Left lung (tissue), 10 donors: ENCODE measurements around the gene KANK3. TPM values are rescaled to one million over a fixed set of nuclear protein-coding genes. Genes with fewer than 3 reads are reported as not detected.
"Not testable (repeated sequence)": the region's sequence is repeated elsewhere in the genome, so short reads cannot be mapped to it uniquely, and the experiment has no call there.

ENCODE experiments used
- ATAC-seq: fragments of 200-7000 bp; cut with Tn5 transposase; one replicate; pipeline ENCODE4 v1.9.1; 2020; ENCODE audit warnings: moderate library complexity
- DNase-seq, 4 donors: peaks; one replicate each; pipeline ENCODE4 v3.0.0-alpha.2; 2013 to 2020
- H3K27ac ChIP-seq, 2 donors: fragments of 200-600 bp; sonication (generic) in 1 of 2; one replicate each; pipeline versions ENCODE4 v1.5.0 to v1.8.0; 2020 to 2021
- H3K27me3 ChIP-seq, 2 donors: fragments of 200-600 bp; sonication (generic) in 1 of 2; one replicate each; pipeline versions ENCODE4 v1.5.0 to v1.8.0; 2020 to 2021
- H3K36me3 ChIP-seq, 2 donors: fragments of 200-600 bp; sonication (generic) in 1 of 2; one replicate each; pipeline versions ENCODE4 v1.5.0 to v1.8.0; 2020 to 2021
- H3K4me1 ChIP-seq, 2 donors: fragments of 200-600 bp; one replicate each; pipeline ENCODE4 v1.8.0; 2021
- H3K4me3 ChIP-seq, 2 donors: fragments of 200-600 bp; sonication (generic) in 1 of 2; one replicate each; pipeline versions ENCODE4 v1.5.0 to v1.8.0; 2020 to 2021; ENCODE audit warnings: mild to moderate bottlenecking in 1 of 2
- H3K9me3 ChIP-seq, 2 donors: fragments of 200-600 bp; sonication (generic) in 1 of 2; one replicate each; pipeline versions ENCODE4 v1.5.0 to v1.8.0; 2020 to 2021
- CTCF ChIP-seq, 2 donors: fragments of 200-600 bp; sonication (generic) in 1 of 2; IDR thresholded peaks; one replicate each; pipeline versions ENCODE4 v1.5.0 to v1.8.0; 2021; ENCODE audit warnings: antibody characterized with exemption in 2 of 2
- intact Hi-C, 2 donors: fragments of 100-400 bp; cut with DNase I; formaldehyde crosslinking; loops; one replicate each; pipeline versions ENCODE4 v1.11.2 to v1.14.2; 2022
- polyA plus RNA-seq, 6 donors: library from polyadenylated mRNA; unstranded; fragments of 120-200 nt; gene quantifications; one replicate each; pipeline ENCODE4 v1.2.1, GENCODE V29; 2013; ENCODE audit not compliant: insufficient read length in 6 of 6
- total RNA-seq, 2 donors: library from RNA; stranded (reverse); fragmentation: NEBNext Ultra II Directional; extraction: Animal tissue kit (Norgen Biotek cat#: 25700); gene quantifications; one replicate each; pipeline ENCODE4 v1.2.1, GENCODE V29; 2021
- donor health status: DM: no; HTN: yes; CAD: no.
- donor health status: DM: no; HTN: no; CAD: no.

The KANK3 gene
- total and polyA plus RNA-seq, 8 donors: 14.4 to 29.0 (median 15.5) TPM

GRCh38 chr19:8386990-8387389 lies 43.9 kb upstream of the KANK3 start:
- intact Hi-C loops: no loop called here

GRCh38 chr19:8386419-8386818 lies 43.4 kb upstream of the KANK3 start:
- intact Hi-C loops, H3K36me3 ChIP-seq, H3K4me3 ChIP-seq, H3K27ac ChIP-seq, H3K9me3 ChIP-seq, DNase-seq, ATAC-seq, H3K27me3 ChIP-seq: not testable (repeated sequence)
- H3K4me1 ChIP-seq: peaks cover 5 to 28% of the 10 kb centered on the region in 2 donors

More at GRCh38 chr19:8386990-8387389, 43.9 kb upstream of the KANK3 start:
- Histone ChIP-seq H3K4me3 (no peak overlapping the region), H3K27me3 (no peaks in the 10 kb centered on the region), H3K27ac (no peak overlapping the region), H3K9me3 (peaks cover 0 to 4% of the 10 kb centered on the region in 2 donors), H3K36me3 (no peaks in the 10 kb centered on the region), H3K4me1 (peaks cover 10 to 33% of the 10 kb centered on the region in 2 donors)
- DNase-seq (no peak), ATAC-seq (no peak)
- TF ChIP-seq CTCF (IDR thresholded peaks at IDR 0.05): no peak

DNA sequence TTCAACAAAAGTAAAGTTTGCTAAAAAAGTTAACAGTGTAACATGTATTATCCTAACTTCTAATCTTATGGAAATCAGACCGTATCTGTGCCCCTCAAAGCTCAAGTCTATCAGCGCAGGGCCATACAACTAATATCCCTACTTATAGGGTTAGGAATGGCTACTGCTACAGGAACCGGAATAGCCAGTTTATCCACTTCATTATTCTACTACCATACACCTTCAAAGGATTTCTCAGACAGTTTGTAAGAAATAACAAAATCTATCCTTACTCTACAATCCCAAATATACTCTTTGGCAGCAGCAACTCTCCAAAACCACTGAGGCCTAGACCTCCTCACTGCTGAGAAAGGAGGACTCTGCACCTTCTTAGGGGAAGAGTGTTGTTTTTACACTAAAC lies 42.5 kb upstream of the KANK3 start:
- H3K36me3 ChIP-seq, intact Hi-C loops, H3K27me3 ChIP-seq, H3K9me3 ChIP-seq, H3K4me3 ChIP-seq, ATAC-seq: not testable (repeated sequence)
- peak overlapping the region; percentile 39 to 65 for H3K27ac ChIP-seq
- peaks cover 0 to 21% of the 10 kb centered on the region in 2 donors for H3K4me1 ChIP-seq
- DNase-seq: peak in 1 of 4 donors; percentile 59

DNA sequence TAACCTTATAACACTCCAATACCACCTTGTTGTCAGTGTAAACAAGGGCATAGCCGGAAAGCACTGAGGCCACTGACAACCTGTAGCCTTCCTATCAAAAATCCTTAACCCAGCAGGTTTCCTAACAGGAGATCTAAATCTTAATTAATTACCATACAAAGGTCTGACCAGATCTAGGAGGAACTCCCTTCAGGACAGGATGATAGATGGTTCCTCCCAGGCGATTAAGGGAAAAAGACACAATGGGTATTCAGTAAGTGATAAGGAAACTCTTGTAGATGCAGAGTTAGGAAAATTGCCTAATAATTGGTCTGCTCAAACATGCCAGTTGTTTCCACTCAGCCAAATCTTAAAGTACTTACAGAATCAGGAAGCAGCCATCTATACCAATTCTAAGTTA lies 42.0 kb upstream of the KANK3 start:
- H3K36me3 ChIP-seq, intact Hi-C loops, H3K4me3 ChIP-seq, DNase-seq, ATAC-seq, H3K27me3 ChIP-seq, H3K9me3 ChIP-seq: not testable (repeated sequence)
- Histone ChIP-seq H3K4me1 (peaks cover 0 to 21% of the 10 kb centered on the region in 2 donors), H3K27ac (peak overlapping the region; percentile 13 to 65)

DNA sequence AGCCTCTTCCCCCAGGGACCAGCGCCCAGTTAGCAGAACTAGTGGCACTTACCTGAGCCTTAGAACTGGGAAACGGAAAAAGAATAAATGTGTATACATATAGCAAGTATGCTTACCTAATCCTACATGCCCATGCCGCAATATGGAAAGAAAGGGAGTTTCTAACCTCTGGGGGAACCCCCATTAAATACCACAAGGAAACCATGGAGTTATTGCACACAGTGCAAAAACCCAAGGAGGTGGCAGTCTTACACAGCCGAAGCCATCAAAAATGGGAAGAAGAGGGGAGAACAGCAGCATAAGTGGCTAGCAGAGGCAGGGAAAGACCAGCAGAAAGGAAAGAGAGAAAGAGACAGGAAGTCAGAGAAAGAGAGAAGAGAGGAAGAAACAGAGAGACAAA lies 41.5 kb upstream of the KANK3 start:
- H3K27me3 ChIP-seq, H3K4me3 ChIP-seq, H3K36me3 ChIP-seq, H3K9me3 ChIP-seq, intact Hi-C loops, ATAC-seq, DNase-seq: not testable (repeated sequence)
- Histone ChIP-seq H3K4me1 (peaks cover 0 to 21% of the 10 kb centered on the region in 2 donors), H3K27ac (peak overlapping the region; percentile 13 to 65)

GRCh38 chr19:8379156-8379891 lies 36.3 kb upstream of the KANK3 start:
- H3K27me3 ChIP-seq, H3K36me3 ChIP-seq, intact Hi-C loops, DNase-seq, ATAC-seq, H3K27ac ChIP-seq, H3K9me3 ChIP-seq, H3K4me3 ChIP-seq, H3K4me1 ChIP-seq: not testable (repeated sequence)

GRCh38 chr19:8377598-8377997 lies 34.5 kb upstream of the KANK3 start:
- DNase-seq: no peak
- no peak for ATAC-seq
- H3K4me3 ChIP-seq: no peak overlapping the region
- H3K36me3 ChIP-seq: peaks cover 0 to 17% of the 10 kb centered on the region in 2 donors
- H3K9me3 ChIP-seq: peaks cover 0 to 4% of the 10 kb centered on the region in 2 donors
- intact Hi-C loops: no loop called here
- H3K27ac ChIP-seq: no peak overlapping the region
- H3K4me1 ChIP-seq: no peaks in the 10 kb centered on the region
- no peaks in the 10 kb centered on the region for H3K27me3 ChIP-seq
- TF ChIP-seq CTCF (IDR thresholded peaks at IDR 0.05): no peak

DNA sequence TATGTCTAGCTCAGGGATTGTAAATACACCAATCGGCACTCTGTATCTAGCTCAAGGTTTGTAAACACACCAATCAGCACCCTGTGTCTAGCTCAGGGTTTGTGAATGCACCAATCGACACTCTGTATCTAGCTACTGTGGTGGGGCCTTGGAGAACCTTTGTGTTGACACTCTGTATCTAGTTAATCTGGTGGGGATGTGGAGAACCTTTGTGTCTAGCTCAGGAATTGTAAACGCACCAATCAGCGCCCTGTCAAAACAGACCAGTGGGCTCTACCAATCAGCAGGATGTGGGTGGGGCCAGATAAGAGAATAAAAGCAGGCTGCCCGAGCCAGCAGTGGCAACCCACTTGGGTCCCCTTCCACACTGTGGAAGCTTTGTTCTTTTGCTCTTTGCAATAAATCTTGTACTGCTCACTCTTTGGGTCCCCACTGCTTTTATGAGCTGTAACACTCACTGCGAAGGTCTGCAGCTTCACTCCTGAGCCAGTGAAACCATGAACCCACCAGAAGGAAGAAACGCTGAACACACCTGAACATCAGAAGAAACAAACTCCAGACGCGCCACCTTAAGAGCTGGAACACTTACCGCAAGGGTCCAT lies 33.4 kb upstream of the KANK3 start:
- H3K4me3 ChIP-seq, H3K27me3 ChIP-seq, H3K9me3 ChIP-seq, H3K4me1 ChIP-seq, intact Hi-C loops, ATAC-seq, DNase-seq, H3K27ac ChIP-seq: not testable (repeated sequence)
- H3K36me3 ChIP-seq: peaks cover 0 to 19% of the 10 kb centered on the region in 2 donors

DNA sequence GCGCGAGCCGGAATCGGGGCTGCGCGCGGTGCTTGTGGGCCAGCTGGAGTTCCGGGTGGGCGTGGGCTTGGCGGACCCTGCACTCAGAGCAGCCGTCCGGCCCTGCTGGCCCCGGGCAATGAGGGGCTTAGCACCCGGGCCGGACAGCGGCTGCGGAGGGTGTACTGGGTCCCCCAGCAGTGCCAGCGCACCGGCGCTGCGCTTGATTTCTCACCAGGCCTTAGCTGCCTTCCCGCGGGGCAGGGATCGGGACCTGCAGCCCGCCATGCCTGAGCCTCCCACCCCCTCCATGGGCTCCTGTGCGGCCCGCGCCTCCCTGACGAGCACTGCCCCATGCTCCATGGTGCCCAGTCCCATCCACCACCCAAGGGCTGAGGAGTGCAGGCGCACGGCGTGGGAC lies 32.7 kb upstream of the KANK3 start:
- H3K4me1 ChIP-seq, H3K9me3 ChIP-seq, DNase-seq, H3K27ac ChIP-seq, H3K27me3 ChIP-seq, H3K4me3 ChIP-seq, ATAC-seq, intact Hi-C loops: not testable (repeated sequence)
- peaks cover 0 to 23% of the 10 kb centered on the region in 2 donors for H3K36me3 ChIP-seq
